ENCODE data around the gene GPRC5D. TPM values are rescaled to one million over a fixed set of nuclear protein-coding genes. Genes with fewer than 3 reads are reported as not detected.
A peak's percentile ranks its signal among the peaks of the same experiment; 100 is the strongest.

Gene GPRC5D
- total RNA-seq, 1 experiment from 2014 or later: not detected

DNA sequence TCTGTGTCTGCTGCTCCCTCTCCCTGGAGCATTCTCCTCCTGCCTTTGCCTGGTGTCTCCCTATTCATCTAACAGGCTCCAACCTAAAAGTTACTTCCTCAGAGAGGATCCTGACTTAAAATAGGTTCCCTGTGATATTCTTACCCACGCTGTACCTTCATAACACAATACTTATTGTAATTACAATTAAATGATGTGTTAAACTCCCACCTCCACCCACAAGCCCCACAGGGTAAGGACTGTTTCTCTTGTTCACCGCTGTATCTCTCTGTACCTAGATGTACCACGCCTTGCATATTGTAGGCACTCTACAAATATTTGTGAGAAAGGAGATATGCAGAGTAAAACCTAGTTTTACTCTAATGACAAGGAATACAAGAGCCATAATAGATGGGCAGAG lies 43.1 kb upstream of the GPRC5D start:
- no peak overlapping the region for H3K4me3 ChIP-seq
- H4K20me1 ChIP-seq (ENCODE audit: insufficient read depth): 0 out of 2 replicates have a peak, but pooled peaks cover 10% of the 10 kb centered on the region
- no peaks in the 10 kb centered on the region for H3K9me2 ChIP-seq (ENCODE audit: insufficient read depth)
- no peak overlapping the region for H2AFZ ChIP-seq
- no peaks in the 10 kb centered on the region for H3K9me3 ChIP-seq (ENCODE audit: insufficient read depth, low read depth)
- H3K4me2 ChIP-seq: no peak overlapping the region
- no peaks in the 10 kb centered on the region for H3F3A ChIP-seq (ENCODE audit: insufficient read depth, low read depth)
- TF ChIP-seq EZH2 (IDR thresholded peaks at IDR 0.05; ENCODE audit: low read depth): no peak
- TF ChIP-seq, protein P1, sequence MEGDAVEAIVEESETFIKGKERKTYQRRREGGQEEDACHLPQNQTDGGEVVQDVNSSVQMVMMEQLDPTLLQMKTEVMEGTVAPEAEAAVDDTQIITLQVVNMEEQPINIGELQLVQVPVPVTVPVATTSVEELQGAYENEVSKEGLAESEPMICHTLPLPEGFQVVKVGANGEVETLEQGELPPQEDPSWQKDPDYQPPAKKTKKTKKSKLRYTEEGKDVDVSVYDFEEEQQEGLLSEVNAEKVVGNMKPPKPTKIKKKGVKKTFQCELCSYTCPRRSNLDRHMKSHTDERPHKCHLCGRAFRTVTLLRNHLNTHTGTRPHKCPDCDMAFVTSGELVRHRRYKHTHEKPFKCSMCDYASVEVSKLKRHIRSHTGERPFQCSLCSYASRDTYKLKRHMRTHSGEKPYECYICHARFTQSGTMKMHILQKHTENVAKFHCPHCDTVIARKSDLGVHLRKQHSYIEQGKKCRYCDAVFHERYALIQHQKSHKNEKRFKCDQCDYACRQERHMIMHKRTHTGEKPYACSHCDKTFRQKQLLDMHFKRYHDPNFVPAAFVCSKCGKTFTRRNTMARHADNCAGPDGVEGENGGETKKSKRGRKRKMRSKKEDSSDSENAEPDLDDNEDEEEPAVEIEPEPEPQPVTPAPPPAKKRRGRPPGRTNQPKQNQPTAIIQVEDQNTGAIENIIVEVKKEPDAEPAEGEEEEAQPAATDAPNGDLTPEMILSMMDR (conservative IDR thresholded peaks at IDR 0.05): no peak
- peaks cover 57% of the 10 kb centered on the region for H3K79me2 ChIP-seq (ENCODE audit: low read depth)
- no peak for DNase-seq
- intact Hi-C loops (cut with micrococcal nuclease; ENCODE audit: unreplicated experiment): loop anchor here (10.0 kb wide), 1 partner anchor 950 kb away; no protein-coding TSS in a partner anchor
- H3K36me3 ChIP-seq (ENCODE audit: low read depth): no peaks in the 10 kb centered on the region
- no peak overlapping the region for H3K27ac ChIP-seq
- BruUV-seq (replicated peaks): no TSS peak
- CTCF ChIA-PET: no interaction called here
- H3K4me1 ChIP-seq (replicated peaks; ENCODE audit: insufficient read depth): peaks cover 37% of the 10 kb centered on the region
- no peaks in the 10 kb centered on the region for H3K27me3 ChIP-seq (ENCODE audit: insufficient read depth, low read depth)
- POLR2A ChIA-PET (ENCODE audit: unreplicated experiment): interaction anchor here (0.6 kb wide), 1 partner anchor 201 kb away, joined by 14 read pairs; the partner anchor contains the start of gene EMP1

GRCh38 chr12:12993367-12993766 lies 41.4 kb upstream of the GPRC5D start:
- ChIA-PET POLR2A (ENCODE audit: unreplicated experiment) (interaction anchor here (0.6 kb wide), 1 partner anchor 109 kb away, joined by 3 read pairs; no protein-coding TSS in a partner anchor), CTCF (interaction anchor here (0.6 to 0.7 kb wide), 2 partner anchors 205 to 264 kb away, joined by 6 read pairs; no protein-coding TSS in a partner anchor)
- Histone ChIP-seq H3F3A (ENCODE audit: insufficient read depth, low read depth) (no peaks in the 10 kb centered on the region), H2AFZ (no peak overlapping the region), H4K20me1 (ENCODE audit: insufficient read depth) (0 out of 2 replicates have a peak, but pooled peaks cover 2% of the 10 kb centered on the region), H3K79me2 (ENCODE audit: low read depth) (peaks cover 41% of the 10 kb centered on the region), H3K27ac (peak overlapping the region; percentile 46), H3K9me3 (ENCODE audit: insufficient read depth, low read depth) (no peaks in the 10 kb centered on the region), H3K4me1 (replicated peaks; ENCODE audit: insufficient read depth) (peaks cover 28% of the 10 kb centered on the region), H3K27me3 (ENCODE audit: insufficient read depth, low read depth) (no peaks in the 10 kb centered on the region), H3K9me2 (ENCODE audit: insufficient read depth) (no peaks in the 10 kb centered on the region), H3K36me3 (ENCODE audit: low read depth) (peaks cover 5% of the 10 kb centered on the region; the same call in 1 of the 2 replicates), H3K4me2 (0 out of 2 replicates have a peak overlapping the region, but pooled peaks have one; percentile 5), H3K4me3 (no peak overlapping the region)
- TF ChIP-seq, protein P1 (conservative IDR thresholded peaks at IDR 0.05): no peak
- TF ChIP-seq EZH2 (IDR thresholded peaks at IDR 0.05; ENCODE audit: low read depth): no peak
- DNase-seq: no peak
- BruUV-seq (replicated peaks): no TSS peak
- intact Hi-C loops (cut with micrococcal nuclease; ENCODE audit: unreplicated experiment): loop anchor here (5.0 to 10.0 kb wide), 2 partner anchors 951 to 1174 kb away; no protein-coding TSS in a partner anchor

DNA sequence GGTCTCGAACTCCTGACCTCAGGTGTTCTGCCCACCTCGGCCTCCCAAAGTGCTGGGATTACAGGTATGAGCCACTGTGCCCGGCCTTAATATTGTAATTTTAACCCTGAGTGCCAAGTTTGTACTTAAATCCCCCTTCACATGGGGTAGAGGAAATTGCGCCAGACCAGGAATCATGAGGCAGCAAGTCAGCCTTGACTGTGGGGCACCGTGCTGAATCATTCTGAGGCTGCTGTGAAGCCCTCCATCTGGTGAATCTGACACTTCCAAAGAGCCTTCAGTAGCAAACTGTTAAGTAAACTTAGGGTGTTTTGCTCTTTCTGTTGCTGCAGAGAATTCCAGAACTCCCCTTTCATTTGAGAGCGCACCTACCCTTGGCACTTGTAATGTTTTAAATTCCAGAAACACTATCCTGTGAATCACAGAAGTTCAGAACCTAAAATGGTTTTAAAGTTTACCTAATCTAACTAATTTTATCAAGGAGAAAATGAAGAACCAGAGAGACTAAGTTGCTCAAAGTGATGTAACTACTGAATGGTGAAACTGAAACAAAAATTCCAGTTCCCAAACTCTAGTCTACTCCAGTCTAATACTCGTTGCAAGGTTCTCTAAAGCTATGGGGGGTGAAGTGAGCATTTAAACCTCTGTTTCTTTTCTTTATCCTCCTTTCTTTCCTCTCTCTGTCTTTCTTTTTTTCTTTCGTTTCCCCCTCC lies 40.6 kb upstream of the GPRC5D start:
- no peaks in the 10 kb centered on the region for H3K9me3 ChIP-seq (ENCODE audit: insufficient read depth, low read depth)
- no peaks in the 10 kb centered on the region for H4K20me1 ChIP-seq (ENCODE audit: insufficient read depth)
- BruUV-seq (replicated peaks): no TSS peak
- peak overlapping the region; percentile 5; the same call in 1 of the 2 replicates for H3K4me2 ChIP-seq
- no peaks in the 10 kb centered on the region for H3F3A ChIP-seq (ENCODE audit: insufficient read depth, low read depth)
- ChIA-PET POLR2A (ENCODE audit: unreplicated experiment) (interaction anchor here (0.6 kb wide), 1 partner anchor 110 kb away, joined by 3 read pairs; no protein-coding TSS in a partner anchor), CTCF (interaction anchor here (0.6 to 0.7 kb wide), 3 partner anchors 175 to 265 kb away, joined by 4 to 6 read pairs (median 6); no protein-coding TSS in a partner anchor)
- peaks cover 24% of the 10 kb centered on the region for H3K4me1 ChIP-seq (replicated peaks; ENCODE audit: insufficient read depth)
- peaks cover 7% of the 10 kb centered on the region; the same call in 1 of the 2 replicates for H3K36me3 ChIP-seq (ENCODE audit: low read depth)
- no peaks in the 10 kb centered on the region for H3K27me3 ChIP-seq (ENCODE audit: insufficient read depth, low read depth)
- TF ChIP-seq EZH2 (IDR thresholded peaks at IDR 0.05; ENCODE audit: low read depth): no peak
- TF ChIP-seq, protein P1 (conservative IDR thresholded peaks at IDR 0.05): no peak
- intact Hi-C loops (cut with micrococcal nuclease; ENCODE audit: unreplicated experiment): loop anchor here (5.0 to 10.0 kb wide), 2 partner anchors 952 to 1175 kb away; no protein-coding TSS in a partner anchor
- H2AFZ ChIP-seq: no peak overlapping the region
- peaks cover 33% of the 10 kb centered on the region for H3K79me2 ChIP-seq (ENCODE audit: low read depth)
- no peaks in the 10 kb centered on the region for H3K9me2 ChIP-seq (ENCODE audit: insufficient read depth)
- H3K27ac ChIP-seq: peak overlapping the region; percentile 46
- no peak overlapping the region for H3K4me3 ChIP-seq
- DNase-seq: peak in 1 of 2 experiments; percentile 37
